Ovary (tissue), 9 donors: Measurements from ENCODE around the gene ZSCAN25. TPM values are rescaled to one million over a fixed set of nuclear protein-coding genes. Genes with fewer than 3 reads are reported as not detected.

Experiments used
- DNase-seq, 5 donors: peaks; one replicate each; pipeline ENCODE4 v3.0.0-alpha.2; 2019 to 2020
- H3K27ac ChIP-seq, 2 donors: fragments of 200-600 bp; one replicate each; pipeline versions ENCODE4 v1.5.1 to v1.8.0; 2019 to 2022
- H3K27me3 ChIP-seq: fragments of 200-600 bp; one replicate; pipeline ENCODE4 v1.8.0; 2022
- H3K36me3 ChIP-seq: fragments of 200-600 bp; sonication (generic); one replicate; pipeline ENCODE4 v1.5.1; 2019
- H3K4me1 ChIP-seq: one replicate; pipeline ENCODE4 v1.8.1; 2013; ENCODE audit warnings: mild to moderate bottlenecking, moderate library complexity; ENCODE audit not compliant: insufficient read depth
- H3K4me3 ChIP-seq: fragments of 200-600 bp; sonication (generic); one replicate; pipeline ENCODE4 v1.5.1; 2017
- H3K9me3 ChIP-seq, 2 donors: fragments of 200-600 bp in 1 of 2; sonication (generic) in 1 of 2; one replicate each; pipeline versions ENCODE4 v1.5.1 to v1.8.1; 2013 to 2019; ENCODE audit warnings: mild to moderate bottlenecking in 1 of 2, moderate library complexity in 1 of 2
- EP300 ChIP-seq: sonication (generic); formaldehyde crosslinking; IDR thresholded peaks from one replicate; pipeline ENCODE4 v1.6.1; 2017; ENCODE audit warnings: antibody characterized with exemption
- POLR2A ChIP-seq: fragments of 450-650 bp; IDR thresholded peaks from one replicate; pipeline ENCODE4 v1.6.1; 2017; ENCODE audit warnings: antibody characterized with exemption, mild to moderate bottlenecking, moderate library complexity
- WGBS, 3 donors: extraction: QIAGEN DNeasy Blood & Tissue Kit in 1 of 3; methylation state at CpG; one replicate each; pipeline versions ENCODE4 v1.1.5 to v1.1.7; 2013 to 2017; 5-methylcytosine and 5-hydroxymethylcytosine counted together
- intact Hi-C, 4 donors: fragments of 100-400 bp; cut with DNase I; formaldehyde crosslinking; loops; one replicate each; pipeline versions ENCODE4 v1.11.0 to v1.15.1; 2022 to 2023
- polyA plus RNA-seq, 2 donors: library from polyadenylated mRNA; stranded (reverse); fragments of 200-250 nt in 1 of 2; fragments of 350-450 nt in 1 of 2; fragmentation: Illumina TruSeq in 1 of 2; extraction: RNeasy Lipid Tissue Mini Kit (QIAGEN cat#74804) in 1 of 2; gene quantifications; one replicate each; pipeline ENCODE4 v1.2.3, GENCODE V29; 2013 to 2014
- total RNA-seq, 7 donors: library from RNA; depleted of rRNA in 2 of 7; stranded (reverse); fragments of >200 nt in 2 of 7; fragmentation: NEBNext Ultra II Directional in 3 of 7; extraction: Animal tissue kit (Norgen Biotek cat#: 25700) in 3 of 7; gene quantifications; one replicate each; pipeline versions ENCODE4 v1.1.0 to v1.2.4, GENCODE V29; 2016 to 2023
- TF ChIP-seq, protein P1 (sequence below), 3 donors: fragments of 450-650 bp in 2 of 3; fragments of 200-600 bp in 1 of 3; IDR thresholded peaks; one replicate each; pipeline versions ENCODE4 v1.5.1 to v1.8.0; 2016 to 2022; ENCODE audit warnings: antibody characterized with exemption in 3 of 3, mild to moderate bottlenecking in 1 of 3
- donor health status: DM: no; HTN: no; CAD: no; lungs with moderate emphysema.
- donor health status: DM: no; HTN: no; CAD: no.
- donor health status: Bipolar disorder and iron deficiency.
- donor health status: DM: yes; HTN: yes; CAD: no.
- donor health status: DM: no; HTN: no; CAD: no.
- donor health status: DM: yes; HTN: yes; CAD: no.

ZSCAN25 gene
- total and polyA plus RNA-seq, 9 donors, result 9.8 to 21.1 (median 17.3) TPM

DNA sequence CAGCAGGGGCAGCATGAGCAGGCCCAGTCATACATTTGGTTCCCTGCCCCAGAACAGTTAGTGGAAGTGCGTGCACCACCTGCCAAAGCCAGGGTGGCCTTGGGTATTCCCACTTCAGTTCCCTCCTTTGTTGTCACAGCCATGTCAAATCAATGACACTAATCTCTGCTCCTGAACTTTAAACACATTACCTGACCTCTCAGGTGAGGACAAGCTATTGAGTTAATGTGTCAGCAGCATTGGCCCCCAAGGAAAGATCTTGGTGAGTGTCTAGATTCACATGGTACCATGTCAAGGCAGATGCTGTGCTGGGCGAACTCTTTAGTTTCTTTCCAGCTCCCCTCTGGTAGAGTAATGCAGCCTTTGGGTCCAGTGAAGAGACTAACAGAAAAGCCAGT, 60.9 kb downstream of the ZSCAN25 start:
- Histone ChIP-seq H3K27me3 (no peaks in the 10 kb centered on the region), H3K9me3 (no peaks in the 10 kb centered on the region), H3K36me3 (no peaks in the 10 kb centered on the region), H3K4me1 (no peaks in the 10 kb centered on the region), H3K27ac (no peak overlapping the region), H3K4me3 (no peak overlapping the region)
- intact Hi-C loops, result no loop called here
- no peak for TF ChIP-seq POLR2A
- TF ChIP-seq, protein P1, sequence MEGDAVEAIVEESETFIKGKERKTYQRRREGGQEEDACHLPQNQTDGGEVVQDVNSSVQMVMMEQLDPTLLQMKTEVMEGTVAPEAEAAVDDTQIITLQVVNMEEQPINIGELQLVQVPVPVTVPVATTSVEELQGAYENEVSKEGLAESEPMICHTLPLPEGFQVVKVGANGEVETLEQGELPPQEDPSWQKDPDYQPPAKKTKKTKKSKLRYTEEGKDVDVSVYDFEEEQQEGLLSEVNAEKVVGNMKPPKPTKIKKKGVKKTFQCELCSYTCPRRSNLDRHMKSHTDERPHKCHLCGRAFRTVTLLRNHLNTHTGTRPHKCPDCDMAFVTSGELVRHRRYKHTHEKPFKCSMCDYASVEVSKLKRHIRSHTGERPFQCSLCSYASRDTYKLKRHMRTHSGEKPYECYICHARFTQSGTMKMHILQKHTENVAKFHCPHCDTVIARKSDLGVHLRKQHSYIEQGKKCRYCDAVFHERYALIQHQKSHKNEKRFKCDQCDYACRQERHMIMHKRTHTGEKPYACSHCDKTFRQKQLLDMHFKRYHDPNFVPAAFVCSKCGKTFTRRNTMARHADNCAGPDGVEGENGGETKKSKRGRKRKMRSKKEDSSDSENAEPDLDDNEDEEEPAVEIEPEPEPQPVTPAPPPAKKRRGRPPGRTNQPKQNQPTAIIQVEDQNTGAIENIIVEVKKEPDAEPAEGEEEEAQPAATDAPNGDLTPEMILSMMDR (IDR thresholded peaks at IDR 0.05), result no peak
- no peak for TF ChIP-seq EP300
- no peak for DNase-seq
- WGBS, 3 donors, result 86 to 93% (median 92%) methylated on average over 2 of the region's 2 CpGs

DNA sequence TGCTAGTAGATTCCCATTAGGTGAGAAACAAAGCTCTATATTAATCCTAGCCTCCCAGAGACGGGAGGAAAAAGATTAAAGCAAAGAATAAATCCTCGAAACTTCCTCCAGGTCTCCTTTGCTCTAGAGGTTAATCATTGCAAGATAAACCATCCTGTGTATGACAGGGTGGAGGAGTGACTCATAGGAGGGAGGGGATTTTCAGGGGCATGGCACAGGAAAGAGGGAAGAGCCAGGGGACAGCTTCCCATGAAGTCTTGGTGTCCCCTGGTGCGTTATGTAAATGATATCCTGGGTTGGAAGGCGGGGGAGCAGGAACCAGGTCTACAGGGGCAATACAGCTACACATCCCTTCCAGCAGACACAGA, 62.3 kb downstream of the ZSCAN25 start:
- no peaks in the 10 kb centered on the region for H3K27me3 ChIP-seq
- H3K4me3 ChIP-seq, result no peak overlapping the region
- no peaks in the 10 kb centered on the region for H3K9me3 ChIP-seq
- H3K36me3 ChIP-seq, result no peaks in the 10 kb centered on the region
- TF ChIP-seq, protein P1 (IDR thresholded peaks at IDR 0.05), result no peak
- TF ChIP-seq POLR2A (no peak), EP300 (no peak)
- intact Hi-C loops, result no loop called here
- WGBS, 3 donors, result 15 to 30% (median 30%) methylated on average over 4 of the region's 4 CpGs
- H3K27ac ChIP-seq, result no peak overlapping the region
- H3K4me1 ChIP-seq, result no peaks in the 10 kb centered on the region
- DNase-seq, result no peak

DNA sequence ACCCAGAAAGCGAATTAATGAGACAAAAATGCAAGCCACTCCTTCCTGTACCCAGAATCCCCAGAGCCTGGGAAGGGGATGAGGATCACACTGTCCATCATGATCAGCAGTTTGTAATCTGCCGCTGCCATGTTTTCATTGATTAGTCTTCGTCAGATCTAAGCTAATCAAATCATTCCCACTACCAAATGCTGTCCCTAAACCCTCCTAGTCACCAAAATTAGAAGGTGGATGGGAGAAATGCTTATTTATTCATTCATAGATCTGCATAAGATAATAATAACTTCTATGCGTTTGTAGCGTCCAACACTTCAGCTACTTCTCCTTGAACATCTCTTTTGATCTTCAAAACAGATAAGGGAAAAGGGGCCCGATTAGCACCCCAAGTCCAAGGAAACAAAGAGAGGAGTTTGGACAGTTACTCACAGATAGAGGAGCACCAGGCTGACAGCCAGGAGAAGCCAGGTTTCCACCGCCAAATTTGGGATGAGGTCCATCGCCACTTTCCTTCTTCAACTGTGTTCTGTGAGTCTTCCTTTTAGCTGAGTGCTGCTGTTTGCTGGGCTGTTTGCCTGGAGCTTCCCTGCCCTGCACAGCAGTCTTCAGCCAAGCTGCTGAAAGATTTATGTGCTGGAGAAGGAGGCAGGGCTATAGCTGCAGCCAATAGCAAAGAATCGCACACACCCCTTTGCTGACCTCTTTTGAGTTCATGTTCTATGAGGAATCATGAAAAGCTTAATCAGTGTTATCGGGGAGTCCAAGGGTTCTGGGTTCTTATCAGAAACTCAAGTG, 62.9 kb downstream of the ZSCAN25 start, which contains the start of gene CYP3A5:
Gene CYP3A5, minus strand, starts transcription at position 597 of the 792 bp plus-strand sequence. Its CDS starts 100 bp downstream, at position 497.
- H3K27me3 ChIP-seq, result no peaks in the 10 kb centered on the region
- H3K9me3 ChIP-seq, result no peaks in the 10 kb centered on the region
- no peak within 1 kb of the TSS for H3K27ac ChIP-seq
- TF ChIP-seq, protein P1 (IDR thresholded peaks at IDR 0.05), result no peak
- TF ChIP-seq EP300 (no peak), POLR2A (no peak)
- H3K4me3 ChIP-seq, result no peak within 1 kb of the TSS
- DNase-seq, result peak in 1 of 5 donors; percentile 19
- H3K4me1 ChIP-seq, result no peaks in the 10 kb centered on the region
- 37 to 56% (median 47%) methylated on average over 10 of the region's 10 CpGs for WGBS, 3 donors
- no peaks in the 10 kb centered on the region for H3K36me3 ChIP-seq
- intact Hi-C loops, result no loop called here

Other genes with a start within 250 kb of the ZSCAN25 start
- gene ARPC1B, start 242.2 kb upstream of the ZSCAN25 start, total RNA-seq, result 10 to 100 TPM; 24.2 to 82.5 (median 42.9) TPM
- 10 to 100 TPM; 63.4 to 77.9 TPM for gene ARPC1B, start 242.2 kb upstream of the ZSCAN25 start, polyA plus RNA-seq
- 10 to 100 TPM; 31.1 to 90.0 (median 83.9) TPM for gene PDAP1, start 208.3 kb upstream of the ZSCAN25 start, total RNA-seq
- gene PDAP1, start 208.3 kb upstream of the ZSCAN25 start, polyA plus RNA-seq, result 100 to 1,000 TPM in 1 of 2 donors, 10 to 100 TPM in 1; 81.5 to 155 TPM
- 10 to 100 TPM; 44.4 to 96.4 (median 53.4) TPM for gene BUD31, start 208.0 kb upstream of the ZSCAN25 start, total RNA-seq
- gene BUD31, start 208.0 kb upstream of the ZSCAN25 start, polyA plus RNA-seq, result 100 to 1,000 TPM in 1 of 2 donors, 10 to 100 TPM in 1; 75.6 to 157 TPM
- 1 to 10 TPM; 3.9 to 8.3 (median 7.3) TPM for gene PTCD1, start 178.1 kb upstream of the ZSCAN25 start, total RNA-seq
- gene PTCD1, start 178.1 kb upstream of the ZSCAN25 start, polyA plus RNA-seq, result 1 to 10 TPM; 3.5 to 7.5 TPM
- 10 to 100 TPM; 12.1 to 40.9 (median 32.9) TPM for gene CPSF4, start 178.0 kb upstream of the ZSCAN25 start, total RNA-seq
- 10 to 100 TPM; 10.7 to 36.4 TPM for gene CPSF4, start 178.0 kb upstream of the ZSCAN25 start, polyA plus RNA-seq
- gene ATP5MF, start 150.8 kb upstream of the ZSCAN25 start, total RNA-seq, result 100 to 1,000 TPM; 122 to 415 (median 142) TPM
- 100 to 1,000 TPM; 418 to 456 TPM for gene ATP5MF, start 150.8 kb upstream of the ZSCAN25 start, polyA plus RNA-seq
- 10 to 100 TPM in 4 of 7 donors, 1 to 10 TPM in 3; 4.4 to 10.6 (median 10.1) TPM for gene ZNF789, start 144.1 kb upstream of the ZSCAN25 start, total RNA-seq
- 10 to 100 TPM in 1 of 2 donors, 1 to 10 TPM in 1; 6.7 to 15.8 TPM for gene ZNF789, start 144.1 kb upstream of the ZSCAN25 start, polyA plus RNA-seq
- gene ZNF394, start 116.7 kb upstream of the ZSCAN25 start, total RNA-seq, result 10 to 100 TPM; 29.5 to 43.8 (median 36.7) TPM
- 10 to 100 TPM; 19.2 to 23.1 TPM for gene ZNF394, start 116.7 kb upstream of the ZSCAN25 start, polyA plus RNA-seq
- 10 to 100 TPM in 1 of 7 donors, 1 to 10 TPM in 6; 5.4 to 12.1 (median 8.6) TPM for gene ZKSCAN5, start 112.3 kb upstream of the ZSCAN25 start, total RNA-seq
- 10 to 100 TPM in 1 of 2 donors, 1 to 10 TPM in 1; 5.2 to 10.5 TPM for gene ZKSCAN5, start 112.3 kb upstream of the ZSCAN25 start, polyA plus RNA-seq
- 10 to 100 TPM in 2 of 7 donors, 1 to 10 TPM in 5; 6.4 to 13.5 (median 9.0) TPM for gene FAM200A, start 64.8 kb upstream of the ZSCAN25 start, total RNA-seq
- gene FAM200A, start 64.8 kb upstream of the ZSCAN25 start, polyA plus RNA-seq, result 1 to 10 TPM; 7.5 to 8.9 TPM
- 10 to 100 TPM; 48.7 to 68.5 (median 62.4) TPM for gene ZNF655, start 58.3 kb upstream of the ZSCAN25 start, total RNA-seq
- gene ZNF655, start 58.3 kb upstream of the ZSCAN25 start, polyA plus RNA-seq, result 10 to 100 TPM; 33.0 to 44.6 TPM
- 1 to 10 TPM in 4 of 7 donors, under 1 TPM in 3; 0.25 to 3.5 (median 1.2) TPM for gene TMEM225B, start 18.7 kb upstream of the ZSCAN25 start, total RNA-seq
- gene TMEM225B, start 18.7 kb upstream of the ZSCAN25 start, polyA plus RNA-seq, result 1 to 10 TPM in 1 of 2 donors, under 1 TPM in 1; 0.84 to 1.7 TPM
- 10 to 100 TPM in 1 of 7 donors, 1 to 10 TPM in 3, under 1 TPM in 3; 0.20 to 34.5 (median 1.9) TPM for gene CYP3A5, start 63.0 kb downstream of the ZSCAN25 start, total RNA-seq
- gene CYP3A5, start 63.0 kb downstream of the ZSCAN25 start, polyA plus RNA-seq, result 1 to 10 TPM in 1 of 2 donors, under 1 TPM in 1; 0.45 to 1.3 TPM
- gene CYP3A7, start 118.2 kb downstream of the ZSCAN25 start, total RNA-seq, result under 1 TPM in 4 of 7 donors, not detected in 3; 0.20 to 0.36 (median 0.31) TPM
- under 1 TPM; 0.04 to 0.30 TPM for gene CYP3A7, start 118.2 kb downstream of the ZSCAN25 start, polyA plus RNA-seq
- 1 to 10 TPM in 2 of 7 donors, under 1 TPM in 4, not detected in 1; 0.15 to 3.7 (median 0.49) TPM for gene CYP3A4, start 167.2 kb downstream of the ZSCAN25 start, total RNA-seq
- gene CYP3A4, start 167.2 kb downstream of the ZSCAN25 start, polyA plus RNA-seq, result under 1 TPM; 0.05 to 0.25 TPM
- under 1 TPM in 2 of 7 donors, not detected in 5; 0.37 to 0.53 TPM for gene CYP3A43, start 211.1 kb downstream of the ZSCAN25 start, total RNA-seq
- not detected for gene CYP3A43, start 211.1 kb downstream of the ZSCAN25 start, polyA plus RNA-seq